ENCODE results near the gene WNT11.

DNA sequence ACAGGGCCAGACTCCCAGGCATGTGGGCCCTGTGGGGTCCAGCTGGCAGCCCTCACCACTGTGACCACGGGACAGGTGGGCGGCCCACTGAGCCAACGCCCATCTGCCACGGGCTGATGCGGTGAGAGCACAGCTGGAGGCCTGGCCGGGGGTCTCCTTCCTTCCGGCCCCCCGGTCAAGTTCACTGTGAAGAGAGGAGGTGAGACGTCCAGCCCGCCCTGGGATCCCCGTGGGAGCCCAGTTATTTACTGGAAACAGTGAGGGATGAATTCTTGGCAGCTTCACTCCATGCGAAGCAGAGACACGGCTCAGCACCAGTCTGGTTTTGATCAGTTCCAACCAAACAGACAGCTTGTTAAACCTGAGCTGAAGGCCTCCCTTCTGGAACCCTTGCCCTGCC is 38.7 kb downstream of the WNT11 start:
- TF ChIP-seq, protein P1, sequence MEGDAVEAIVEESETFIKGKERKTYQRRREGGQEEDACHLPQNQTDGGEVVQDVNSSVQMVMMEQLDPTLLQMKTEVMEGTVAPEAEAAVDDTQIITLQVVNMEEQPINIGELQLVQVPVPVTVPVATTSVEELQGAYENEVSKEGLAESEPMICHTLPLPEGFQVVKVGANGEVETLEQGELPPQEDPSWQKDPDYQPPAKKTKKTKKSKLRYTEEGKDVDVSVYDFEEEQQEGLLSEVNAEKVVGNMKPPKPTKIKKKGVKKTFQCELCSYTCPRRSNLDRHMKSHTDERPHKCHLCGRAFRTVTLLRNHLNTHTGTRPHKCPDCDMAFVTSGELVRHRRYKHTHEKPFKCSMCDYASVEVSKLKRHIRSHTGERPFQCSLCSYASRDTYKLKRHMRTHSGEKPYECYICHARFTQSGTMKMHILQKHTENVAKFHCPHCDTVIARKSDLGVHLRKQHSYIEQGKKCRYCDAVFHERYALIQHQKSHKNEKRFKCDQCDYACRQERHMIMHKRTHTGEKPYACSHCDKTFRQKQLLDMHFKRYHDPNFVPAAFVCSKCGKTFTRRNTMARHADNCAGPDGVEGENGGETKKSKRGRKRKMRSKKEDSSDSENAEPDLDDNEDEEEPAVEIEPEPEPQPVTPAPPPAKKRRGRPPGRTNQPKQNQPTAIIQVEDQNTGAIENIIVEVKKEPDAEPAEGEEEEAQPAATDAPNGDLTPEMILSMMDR (conservative IDR thresholded peaks at IDR 0.05), result no peak
- no peak for TF ChIP-seq EZH2 (IDR thresholded peaks at IDR 0.05; ENCODE audit: low read depth)

Data from PC-9 (cell line).